Body of pancreas (tissue), 4 donors: ENCODE measurements around the gene SPRED2.

ENCODE experiments used
- POLR2A ChIP-seq, 3 donors: fragments of 450-650 bp; IDR thresholded peaks; one replicate each; pipeline ENCODE4 v1.6.1; 2016; ENCODE audit warnings: antibody characterized with exemption in 3 of 3, mild to moderate bottlenecking in 2 of 3
- TF ChIP-seq, protein P1 (sequence below), 7 experiments: fragments of 450-650 bp in 4 of 7; fragments of 200-600 bp in 3 of 7; sonication (generic) in 3 of 7; IDR thresholded peaks; one replicate each; pipeline ENCODE4 v1.5.1; 2016 to 2019; ENCODE audit warnings: antibody characterized with exemption in 7 of 7

- TF ChIP-seq, protein P1, sequence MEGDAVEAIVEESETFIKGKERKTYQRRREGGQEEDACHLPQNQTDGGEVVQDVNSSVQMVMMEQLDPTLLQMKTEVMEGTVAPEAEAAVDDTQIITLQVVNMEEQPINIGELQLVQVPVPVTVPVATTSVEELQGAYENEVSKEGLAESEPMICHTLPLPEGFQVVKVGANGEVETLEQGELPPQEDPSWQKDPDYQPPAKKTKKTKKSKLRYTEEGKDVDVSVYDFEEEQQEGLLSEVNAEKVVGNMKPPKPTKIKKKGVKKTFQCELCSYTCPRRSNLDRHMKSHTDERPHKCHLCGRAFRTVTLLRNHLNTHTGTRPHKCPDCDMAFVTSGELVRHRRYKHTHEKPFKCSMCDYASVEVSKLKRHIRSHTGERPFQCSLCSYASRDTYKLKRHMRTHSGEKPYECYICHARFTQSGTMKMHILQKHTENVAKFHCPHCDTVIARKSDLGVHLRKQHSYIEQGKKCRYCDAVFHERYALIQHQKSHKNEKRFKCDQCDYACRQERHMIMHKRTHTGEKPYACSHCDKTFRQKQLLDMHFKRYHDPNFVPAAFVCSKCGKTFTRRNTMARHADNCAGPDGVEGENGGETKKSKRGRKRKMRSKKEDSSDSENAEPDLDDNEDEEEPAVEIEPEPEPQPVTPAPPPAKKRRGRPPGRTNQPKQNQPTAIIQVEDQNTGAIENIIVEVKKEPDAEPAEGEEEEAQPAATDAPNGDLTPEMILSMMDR (IDR thresholded peaks at IDR 0.05), result no peak
- no peak for TF ChIP-seq POLR2A (IDR thresholded peaks at IDR 0.05)
Measured at GRCh38 chr2:65465857-65466256, 33.5 kb upstream of the SPRED2 start.
